Activated CD8-positive, alpha-beta memory T cell treated with anti-CD3 and anti-CD28 coated beads for 4 hours (primary cell): ENCODE measurements around the gene MZT2B.
"Not testable (repeated sequence)": the region's sequence is repeated elsewhere in the genome, so short reads cannot be mapped to it uniquely, and the experiment has no call there.

Source experiments
- DNase-seq, 2 donors: peaks; one replicate each; pipeline ENCODE4 v3.0.0-alpha.2; 2020; ENCODE audit warnings: low read depth in 2 of 2

The MZT2B gene, protein sequence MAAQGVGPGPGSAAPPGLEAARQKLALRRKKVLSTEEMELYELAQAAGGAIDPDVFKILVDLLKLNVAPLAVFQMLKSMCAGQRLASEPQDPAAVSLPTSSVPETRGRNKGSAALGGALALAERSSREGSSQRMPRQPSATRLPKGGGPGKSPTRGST

DNA sequence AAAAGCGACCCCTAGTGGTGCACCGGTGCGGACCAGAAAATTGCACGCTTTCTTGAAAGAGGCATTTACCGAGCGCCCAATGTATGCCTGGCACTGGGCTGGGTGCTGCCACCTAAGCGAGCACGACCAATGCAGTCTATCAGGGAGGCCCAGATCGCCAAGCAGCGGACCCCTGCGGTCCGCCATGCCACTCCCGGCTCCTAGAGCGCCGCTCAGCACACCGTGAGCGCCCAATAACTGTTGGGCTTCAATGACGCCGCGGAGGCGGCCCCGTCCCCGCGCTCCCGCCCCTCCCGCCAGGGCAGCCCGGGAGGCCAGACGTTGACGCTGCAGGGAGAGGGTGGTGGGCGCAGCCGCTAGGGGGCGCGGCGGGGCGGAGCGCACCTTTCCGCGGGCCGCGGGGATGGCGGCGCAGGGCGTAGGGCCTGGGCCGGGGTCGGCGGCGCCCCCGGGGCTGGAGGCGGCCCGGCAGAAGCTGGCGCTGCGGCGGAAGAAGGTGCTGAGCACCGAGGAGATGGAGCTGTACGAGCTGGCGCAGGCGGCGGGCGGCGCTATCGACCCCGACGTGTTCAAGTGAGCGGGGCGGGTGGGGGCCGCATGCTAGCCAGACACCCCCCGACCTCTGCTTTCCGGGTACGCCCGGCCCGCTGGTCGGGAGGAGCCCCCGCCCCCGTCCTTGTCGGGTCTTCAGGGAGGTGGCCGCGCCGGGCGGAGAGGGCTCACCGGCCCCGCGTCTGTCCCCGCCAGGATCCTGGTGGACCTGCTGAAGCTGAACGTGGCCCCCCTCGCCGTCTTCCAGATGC lies at the start of gene MZT2B:
Gene MZT2B, plus strand, starts transcription at position 383 of the 803 bp plus-strand sequence. Its CDS starts 21 bp downstream, at position 404.
- DNase-seq: peak; percentile 78 to 80

DNA sequence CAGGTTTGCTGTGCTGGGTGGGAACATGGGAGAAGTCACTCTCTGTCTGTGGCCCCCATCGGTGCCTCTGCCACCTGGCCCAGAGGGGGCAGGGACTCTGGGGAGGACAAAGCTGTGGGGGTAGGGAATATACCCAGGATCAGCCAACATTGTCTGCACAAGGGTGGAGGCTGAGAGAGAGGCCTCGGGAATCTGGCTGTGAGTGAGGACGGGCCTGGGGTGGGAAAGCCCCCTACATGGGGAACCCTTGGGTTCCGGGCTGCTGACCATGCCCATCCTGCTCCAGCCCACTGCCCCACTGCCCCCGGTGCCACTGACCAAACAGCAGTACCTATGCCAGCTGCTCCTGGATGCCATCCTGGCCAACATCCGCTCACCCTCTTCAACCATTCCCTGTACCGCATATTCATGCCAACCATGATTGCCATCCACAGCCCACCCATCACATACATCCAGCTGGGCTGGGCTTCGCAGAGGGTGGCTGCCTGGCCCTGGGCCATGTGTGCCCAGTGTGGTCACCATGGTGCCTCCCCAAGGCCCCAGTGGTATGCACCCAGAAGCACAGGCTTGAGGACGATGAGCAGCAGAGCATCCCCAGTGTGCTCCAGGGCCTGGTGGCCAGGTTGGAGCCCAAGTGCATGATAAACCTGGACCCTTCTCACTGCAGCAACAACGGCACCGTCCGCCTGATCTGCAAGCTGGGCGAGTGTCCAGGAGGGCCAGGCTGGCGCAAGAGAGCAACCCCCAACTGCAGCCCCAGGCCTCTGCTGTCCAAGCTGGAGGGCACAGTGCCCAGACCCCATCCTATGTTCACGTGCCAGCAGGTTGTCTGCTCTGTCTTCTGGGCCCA lies 46.1 kb upstream of the MZT2B start:
- DNase-seq: no peak

DNA sequence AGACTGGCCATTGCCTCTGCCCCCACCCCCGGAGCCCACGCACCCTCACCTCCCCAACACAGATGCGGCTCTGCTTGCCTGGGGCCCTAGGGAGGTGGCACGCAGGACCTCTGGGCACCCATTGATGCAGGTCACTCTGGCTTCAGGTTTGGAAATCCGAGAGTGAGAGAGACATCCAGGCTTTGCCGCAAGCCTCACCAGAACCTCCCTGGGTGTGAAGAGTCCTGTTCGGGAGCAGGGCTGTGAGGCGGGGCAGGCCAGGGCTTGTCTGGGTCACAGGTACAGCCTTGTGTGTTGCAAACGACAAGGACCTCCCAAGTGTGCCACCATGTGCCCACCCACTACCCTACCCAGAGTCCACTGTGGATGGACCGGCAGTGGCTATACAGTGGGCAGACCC lies 45.5 kb upstream of the MZT2B start:
- not testable (repeated sequence) for DNase-seq

DNA sequence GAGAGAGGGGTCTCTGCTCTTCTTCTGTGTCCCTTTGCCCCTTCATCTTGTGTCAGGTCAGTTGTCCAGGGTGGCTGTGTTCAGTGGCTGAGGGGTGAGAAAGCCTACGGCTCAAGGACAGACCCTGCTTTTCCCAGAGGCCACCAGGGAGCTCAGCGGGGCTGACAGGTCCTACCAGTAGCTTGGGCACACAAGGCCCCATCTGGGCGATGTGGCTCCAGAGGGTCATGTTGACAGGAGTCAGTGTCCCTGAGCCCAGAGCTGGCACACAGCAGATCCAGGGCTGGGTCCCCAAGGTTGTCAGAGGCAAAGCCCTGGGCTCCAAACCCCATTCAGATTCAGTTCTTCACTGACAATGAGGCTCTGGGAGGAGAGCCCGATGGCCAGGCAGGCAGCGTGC lies 44.9 kb upstream of the MZT2B start:
- not testable (repeated sequence) for DNase-seq

DNA sequence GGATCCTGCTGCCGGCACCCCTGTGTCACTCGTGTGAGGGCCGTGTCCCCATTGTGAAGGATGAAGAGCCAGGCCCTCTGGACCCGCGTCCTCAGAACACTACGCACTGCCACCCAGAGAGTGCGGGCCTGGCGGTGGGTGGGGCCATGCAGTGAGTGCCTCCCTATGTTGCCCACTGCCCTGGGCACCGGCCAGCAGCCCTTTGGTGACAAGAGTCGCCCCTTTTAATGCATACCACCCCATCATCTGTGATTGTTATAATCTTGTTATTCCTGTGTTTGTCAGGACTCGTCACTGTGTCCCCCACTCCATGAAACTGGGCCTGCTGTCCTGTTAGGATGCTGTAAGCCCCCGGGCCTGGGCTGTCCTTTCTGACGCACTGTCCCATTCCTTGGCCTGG lies 43.7 kb upstream of the MZT2B start:
- not testable (repeated sequence) for DNase-seq

DNA sequence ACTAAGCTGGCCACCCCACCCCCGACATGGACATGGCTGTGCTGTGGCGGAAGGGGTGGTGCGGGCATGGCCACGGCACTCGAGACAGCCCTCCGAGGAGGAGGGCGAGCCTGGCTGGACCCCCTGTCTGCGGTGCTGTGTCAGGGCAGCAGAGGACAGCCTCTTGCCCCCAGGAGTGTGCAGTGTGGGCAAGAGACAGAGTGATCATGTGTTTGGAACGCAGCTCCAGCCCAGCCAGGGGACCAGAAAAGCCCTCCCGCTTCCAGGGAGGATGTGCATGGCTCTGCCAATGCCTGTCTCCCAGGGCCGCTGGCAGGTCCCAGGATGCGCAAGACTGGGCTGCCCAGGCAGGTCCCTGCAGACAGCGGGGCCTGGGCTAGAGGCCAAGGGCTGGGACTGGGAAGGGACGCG lies 43.2 kb upstream of the MZT2B start:
- DNase-seq: not testable (repeated sequence)

DNA sequence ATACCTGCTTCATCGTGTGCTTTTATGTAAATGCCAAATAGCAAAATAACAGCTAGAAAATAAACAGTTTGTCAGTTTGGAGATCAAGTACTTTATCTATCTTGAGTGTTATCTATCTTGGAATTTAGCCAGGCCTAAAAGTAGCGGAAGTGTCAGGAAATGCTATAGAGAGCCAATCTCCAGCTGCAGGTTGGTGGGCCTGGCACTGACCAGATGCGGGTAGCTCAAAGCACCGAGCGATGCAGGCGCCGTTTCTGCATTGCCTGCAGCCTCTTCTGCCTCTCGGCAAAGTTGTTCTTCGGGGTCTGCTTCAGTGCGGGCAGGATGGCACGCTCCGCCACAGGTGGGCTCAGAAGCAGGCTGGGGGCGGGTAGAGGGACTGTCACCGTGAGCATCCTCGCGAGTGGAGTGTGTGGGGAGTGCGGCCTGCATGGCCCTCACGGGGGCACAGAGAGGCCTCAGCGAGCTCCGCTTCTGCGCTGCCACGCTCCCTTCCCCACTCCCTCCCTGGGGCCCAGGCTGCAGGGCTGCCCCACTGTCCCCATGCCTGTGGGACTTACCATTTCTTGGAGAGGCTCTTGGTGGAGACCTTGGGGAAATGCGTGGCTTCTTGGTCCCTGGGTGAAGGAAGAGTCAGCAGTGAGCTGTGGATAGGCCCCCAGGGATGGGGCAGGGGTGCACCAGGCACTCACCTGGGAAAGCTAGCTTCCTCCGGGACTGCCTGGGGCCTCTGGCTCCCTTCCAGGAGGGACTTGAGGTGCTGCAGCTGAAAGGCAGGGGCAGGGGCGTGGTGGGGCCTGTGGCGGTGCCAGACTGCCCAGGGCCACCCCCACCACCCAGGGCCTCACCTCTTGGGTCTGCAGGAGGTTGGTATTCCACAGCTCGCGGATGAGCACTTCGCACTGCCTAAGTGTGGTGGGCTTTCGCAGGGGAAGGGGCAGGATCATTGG lies 42.5 kb upstream of the MZT2B start:
- DNase-seq: not testable (repeated sequence)

DNA sequence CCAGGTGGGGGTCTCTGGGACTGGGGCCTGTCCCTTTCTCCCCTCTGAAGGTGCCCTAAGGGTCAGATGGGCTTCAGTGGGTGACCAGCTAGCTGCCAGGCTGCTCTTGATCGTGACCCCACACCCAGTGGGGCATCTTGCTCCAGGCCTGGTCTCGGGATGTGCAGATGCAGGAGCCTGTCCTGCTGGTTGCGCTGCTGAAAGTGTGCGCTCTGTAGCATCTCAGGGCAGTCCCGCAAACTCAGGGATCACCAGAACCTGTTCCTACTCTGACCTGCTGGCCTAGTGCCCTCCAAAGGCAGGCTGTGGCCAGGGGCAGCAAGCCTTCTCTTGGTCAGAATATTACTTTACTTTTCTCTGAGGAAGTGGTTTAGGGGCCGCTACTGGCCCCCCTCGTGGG lies 41.5 kb upstream of the MZT2B start:
- not testable (repeated sequence) for DNase-seq

DNA sequence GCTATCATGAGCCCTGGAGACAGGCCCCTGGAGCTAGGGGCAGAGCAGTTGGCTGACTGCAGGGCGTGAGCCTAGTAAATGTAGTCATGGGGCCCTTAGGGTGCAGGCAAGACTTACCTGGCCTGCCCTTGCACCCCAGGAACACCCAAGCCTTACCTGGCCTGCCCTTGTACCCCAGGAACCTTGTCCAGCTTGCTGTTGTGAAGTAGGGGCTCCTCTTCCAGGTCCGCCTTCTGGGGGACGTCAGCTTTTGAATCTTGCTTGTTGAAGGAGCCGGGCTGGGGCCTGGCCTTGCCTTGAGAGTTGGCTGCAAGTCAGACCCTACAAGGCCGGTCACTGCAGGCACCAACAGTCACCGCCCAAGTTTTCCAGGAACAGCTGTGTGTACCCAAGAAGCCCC lies 41.1 kb upstream of the MZT2B start:
- DNase-seq: not testable (repeated sequence)

DNA sequence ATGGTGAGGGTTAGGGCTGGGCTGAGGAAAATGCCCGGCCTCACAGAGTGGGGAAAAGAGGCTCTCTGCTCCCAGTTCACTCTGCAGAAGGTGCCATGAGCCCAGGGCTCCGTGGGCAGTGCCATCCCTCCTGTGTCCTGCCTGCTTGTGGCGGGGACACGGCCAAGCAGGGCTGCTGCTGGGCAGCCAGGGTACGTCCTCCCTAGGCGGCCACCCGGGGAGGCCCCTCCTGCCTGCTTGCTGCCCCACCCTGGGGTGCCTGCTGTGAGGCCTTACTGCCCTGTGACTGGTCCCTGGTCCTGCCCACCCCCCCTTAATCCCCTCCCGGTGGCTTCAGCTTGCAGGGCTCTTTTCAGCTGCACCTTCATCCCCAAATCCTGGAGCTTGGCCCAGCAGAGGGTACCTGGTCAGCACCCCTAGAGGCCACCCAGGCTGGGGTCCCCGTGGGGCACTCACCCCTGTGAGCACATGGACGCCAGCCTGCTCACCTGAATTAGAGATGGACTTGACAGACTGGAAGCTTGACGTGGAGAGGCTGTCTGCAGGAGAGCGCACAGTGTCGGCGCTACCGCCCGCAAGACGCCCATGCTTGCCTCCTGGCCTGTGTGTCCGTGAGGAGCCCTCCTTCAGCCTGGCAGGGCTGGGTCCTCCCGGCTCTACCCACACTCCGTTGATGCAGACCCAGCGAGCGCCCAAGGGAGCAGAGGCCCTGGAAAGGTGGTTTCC lies 40.3 kb upstream of the MZT2B start:
- DNase-seq: not testable (repeated sequence)

DNA sequence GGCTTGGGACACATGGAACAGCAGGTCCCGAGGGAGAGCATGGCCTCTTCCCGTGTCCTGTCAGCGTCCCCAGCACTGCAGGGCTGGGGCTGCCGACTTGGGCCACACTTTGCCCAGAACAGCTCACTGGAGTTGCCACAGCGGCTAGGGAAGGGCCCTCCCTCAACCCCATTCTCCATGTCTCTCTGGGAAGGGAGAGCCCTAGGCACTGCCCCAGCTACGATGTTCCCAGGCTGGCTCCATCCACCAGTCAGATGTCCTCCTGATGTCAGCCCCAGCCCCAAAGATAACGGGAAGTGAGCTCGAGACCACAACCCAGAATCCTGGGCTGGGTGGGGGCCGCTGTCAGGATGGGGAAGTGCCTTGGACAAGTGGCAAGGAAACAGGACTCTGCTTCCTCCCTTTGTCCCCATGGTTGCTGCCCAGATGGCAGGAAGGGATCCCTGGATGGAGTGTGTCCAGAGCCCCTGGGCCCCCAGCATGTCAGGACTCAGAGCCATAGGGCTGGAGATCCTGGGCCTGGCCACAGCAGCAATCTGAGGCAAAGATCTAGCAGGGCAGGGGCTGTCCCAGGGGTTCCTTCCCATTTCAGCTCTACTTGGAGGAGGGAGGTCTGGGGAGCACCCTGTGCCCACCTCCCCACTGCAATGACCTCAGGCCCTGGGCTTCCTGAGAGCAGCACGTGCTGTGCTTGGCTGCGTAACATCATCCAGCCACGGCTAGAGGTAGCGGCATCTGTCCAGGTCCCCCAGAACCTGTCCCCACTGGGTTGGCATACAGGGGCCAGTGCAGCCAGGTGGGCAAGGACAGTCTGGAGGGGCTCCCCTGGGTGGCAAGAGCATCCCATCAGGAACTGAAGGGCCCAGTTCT lies 39.4 kb upstream of the MZT2B start:
- DNase-seq: not testable (repeated sequence)

DNA sequence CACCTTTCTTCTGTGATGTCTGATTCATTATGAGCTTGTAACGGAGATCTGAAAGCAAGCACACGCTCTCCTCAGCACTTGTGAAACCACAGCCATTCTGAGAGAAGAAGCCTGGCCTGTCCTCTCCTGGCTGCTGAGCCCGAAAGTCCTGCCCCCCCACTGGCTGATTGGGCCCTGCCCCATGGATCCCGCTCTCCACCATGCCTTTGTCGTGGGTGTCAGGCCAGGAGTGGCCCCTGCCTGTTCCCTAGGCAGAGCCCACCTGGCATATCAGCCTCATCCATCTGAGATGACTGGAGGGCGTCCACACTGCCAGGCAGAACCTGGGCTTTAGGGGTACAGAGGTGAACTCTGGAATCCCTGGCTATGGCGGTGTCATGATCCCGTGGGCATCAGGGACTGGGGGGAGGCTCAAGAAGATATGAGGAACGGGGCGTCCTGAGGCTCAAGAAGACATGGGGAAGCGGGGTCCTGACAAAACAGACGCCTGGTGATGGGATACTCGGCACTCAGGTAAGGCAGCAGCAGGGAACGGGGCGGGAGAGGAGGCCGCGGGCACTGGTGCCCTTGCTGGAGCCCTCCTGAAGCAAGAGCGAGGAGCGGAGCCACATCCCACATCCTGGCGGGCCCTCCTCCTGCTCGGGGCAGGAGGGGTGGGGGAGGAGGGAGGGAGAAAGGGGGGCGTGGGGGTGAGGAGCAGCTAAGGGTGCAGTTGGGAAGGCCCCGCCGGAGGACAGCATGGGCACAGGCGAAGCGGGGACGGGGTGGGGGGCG lies 38.6 kb upstream of the MZT2B start:
- DNase-seq: not testable (repeated sequence)

DNA sequence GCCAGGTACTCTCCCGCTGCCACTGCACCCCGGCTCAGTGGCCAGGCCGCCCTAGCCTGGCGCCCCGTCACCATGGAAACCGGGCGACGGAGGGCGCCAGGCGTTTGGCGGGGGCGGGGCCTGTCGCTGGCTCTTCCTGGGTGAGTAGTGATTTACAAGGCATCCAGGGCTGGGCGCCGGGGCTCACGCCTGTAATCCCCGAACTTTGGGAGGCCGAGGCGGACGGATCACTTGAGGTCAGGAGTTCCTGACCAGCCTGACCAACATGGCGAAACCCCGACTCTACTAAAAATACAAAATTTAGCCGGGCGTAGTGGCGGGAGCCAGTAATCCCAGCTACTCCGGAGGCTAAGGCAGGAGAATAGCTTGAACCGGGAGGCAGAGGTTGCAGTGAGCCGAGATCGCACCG lies 37.1 kb upstream of the MZT2B start, which contains the start of gene CCDC74B:
Gene CCDC74B, minus strand, starts transcription at position 107 of the 409 bp plus-strand sequence. CDS start 116 bp downstream, outside the sequence.
- peak; percentile 10 to 33 for DNase-seq

DNA sequence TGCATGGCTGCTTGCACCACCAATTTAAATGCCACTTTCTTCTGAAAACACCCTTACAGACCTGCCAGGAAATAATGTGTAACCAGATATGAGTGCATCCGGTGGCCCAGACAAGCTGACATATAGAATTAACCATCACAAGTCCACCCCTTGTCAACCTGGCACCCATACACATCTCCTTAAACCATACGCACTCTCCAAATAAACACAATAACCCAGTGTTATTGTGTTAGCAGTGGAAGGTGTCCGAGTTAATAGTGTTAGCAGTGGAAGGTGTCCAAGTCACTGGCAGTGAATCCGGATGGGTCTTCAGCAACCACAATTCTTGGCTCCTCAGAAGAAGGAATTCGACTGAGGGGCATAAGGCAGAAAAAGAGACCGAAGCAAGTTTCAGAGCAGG lies 33.5 kb upstream of the MZT2B start:
- DNase-seq: not testable (repeated sequence)

DNA sequence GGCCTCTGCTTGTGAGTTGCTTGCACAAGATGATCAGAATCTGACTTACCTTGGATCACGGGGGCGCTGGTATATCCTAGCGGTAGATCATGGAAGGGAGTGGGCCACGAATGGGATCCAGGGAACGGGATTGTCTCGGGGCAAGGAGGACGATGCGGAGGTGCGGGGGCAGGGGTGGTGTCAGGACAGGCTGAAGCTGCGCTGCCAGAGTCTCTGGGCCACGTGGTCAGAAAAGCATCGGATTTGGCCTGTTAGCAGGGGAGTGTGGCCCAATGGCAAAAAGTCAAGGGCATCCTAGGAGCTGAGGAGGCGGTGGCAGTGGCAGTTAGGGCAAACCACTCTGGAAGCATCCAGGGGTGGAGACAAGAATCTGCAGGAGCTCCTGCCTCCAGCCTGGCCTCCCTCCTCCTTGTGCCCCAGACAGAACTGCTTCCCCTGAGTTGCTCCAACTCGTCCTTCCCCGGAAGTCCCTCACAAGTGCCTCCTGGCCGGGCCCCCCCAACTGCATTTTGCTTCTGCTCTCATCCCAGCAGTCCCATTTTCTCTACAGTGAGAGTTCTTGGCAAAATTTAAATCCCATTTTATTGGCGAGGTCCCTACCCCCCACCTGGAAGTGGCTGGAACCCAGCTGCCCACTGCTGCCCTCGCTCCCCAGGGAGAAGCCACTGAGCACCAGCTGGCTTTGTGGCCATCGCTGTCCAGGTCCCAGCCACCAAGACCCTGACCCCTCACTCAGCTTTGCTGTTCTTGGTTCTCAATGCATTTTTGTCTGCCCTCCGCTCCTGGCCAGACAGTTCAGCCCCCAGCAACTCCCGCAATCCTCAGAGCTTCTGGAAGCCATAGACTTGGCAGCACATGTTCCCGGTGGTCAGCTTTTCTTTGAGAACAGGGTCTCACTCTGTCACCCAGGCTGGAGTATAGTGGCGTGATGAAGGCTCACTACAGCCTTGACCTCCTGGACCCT lies 31.6 kb upstream of the MZT2B start:
- no peak for DNase-seq

DNA sequence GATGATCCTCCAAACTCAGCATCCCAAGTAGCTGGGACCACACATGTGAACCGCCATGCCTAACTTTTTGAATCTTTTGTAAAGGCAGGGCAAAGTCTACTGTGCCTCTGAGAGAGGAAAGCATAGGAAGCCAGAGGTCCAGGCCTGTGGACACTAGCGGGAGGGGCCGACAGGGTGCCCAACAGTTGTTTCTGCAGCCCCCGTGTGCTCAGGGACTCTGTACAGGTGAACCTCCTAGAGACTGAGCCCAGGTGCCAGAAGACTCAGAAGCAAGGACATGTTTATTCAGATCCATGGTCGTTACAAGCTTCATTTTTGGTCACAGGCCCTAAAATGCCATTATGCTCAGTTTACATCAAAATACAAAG lies 30.9 kb upstream of the MZT2B start:
- DNase-seq: not testable (repeated sequence)

DNA sequence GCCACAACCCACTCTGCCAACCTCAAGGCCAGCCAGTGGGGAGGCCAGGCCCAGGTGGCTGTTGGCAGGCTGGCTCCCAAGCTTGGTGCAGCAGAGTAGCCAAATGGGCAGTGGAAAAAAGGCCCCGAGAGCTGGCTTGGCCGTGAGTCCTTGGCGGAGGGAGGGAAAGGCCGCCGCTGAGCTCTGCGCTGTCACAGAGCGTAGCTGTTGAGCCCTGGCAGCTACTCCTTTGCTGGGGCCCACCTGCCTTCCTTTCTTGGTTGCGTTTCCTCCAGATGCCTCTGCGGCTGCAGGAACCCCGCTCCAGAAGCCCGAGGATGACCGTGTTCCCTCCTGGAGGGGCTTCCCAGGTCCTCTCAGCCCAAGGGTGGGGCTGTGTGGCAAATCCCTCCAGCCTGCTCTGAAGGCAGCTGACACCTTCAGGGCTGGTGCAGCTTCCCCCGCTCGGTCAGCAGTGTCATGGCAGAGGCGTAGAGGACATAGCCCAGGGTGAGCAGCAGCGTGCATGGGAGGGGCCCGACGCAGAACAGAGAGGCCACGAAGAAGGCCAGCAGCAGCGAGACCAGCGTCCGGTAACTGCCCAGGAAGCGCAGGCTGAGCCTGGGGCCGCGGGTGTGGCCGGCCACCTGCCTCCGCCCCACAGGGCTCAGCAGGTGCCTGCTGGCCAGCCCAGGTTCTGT lies 29.8 kb upstream of the MZT2B start:
- not testable (repeated sequence) for DNase-seq
